Sigmoid colon (tissue), 4 donors: ENCODE data around the gene RILPL2.
A peak's percentile ranks its signal among the peaks of the same experiment; 100 is the strongest.

Experiments used
- CTCF ChIP-seq, 4 experiments: fragments of 450-650 bp in 3 of 4; fragments of 200-600 bp in 1 of 4; IDR thresholded peaks; one replicate each; pipeline ENCODE4 v1.5.1; 2016 to 2019; ENCODE audit warnings: antibody characterized with exemption in 4 of 4, mild to moderate bottlenecking in 3 of 4, moderate library complexity in 2 of 4
- EP300 ChIP-seq, 4 donors: sonication (generic); formaldehyde crosslinking; IDR thresholded peaks; one replicate each; pipeline ENCODE4 v1.6.1; 2017; ENCODE audit warnings: antibody characterized with exemption in 4 of 4
- POLR2A ChIP-seq, 2 donors: fragments of 450-650 bp; IDR thresholded peaks; one replicate each; pipeline ENCODE4 v1.6.1; 2016; ENCODE audit warnings: antibody characterized with exemption in 2 of 2, mild to moderate bottlenecking in 2 of 2, moderate library complexity in 2 of 2

DNA sequence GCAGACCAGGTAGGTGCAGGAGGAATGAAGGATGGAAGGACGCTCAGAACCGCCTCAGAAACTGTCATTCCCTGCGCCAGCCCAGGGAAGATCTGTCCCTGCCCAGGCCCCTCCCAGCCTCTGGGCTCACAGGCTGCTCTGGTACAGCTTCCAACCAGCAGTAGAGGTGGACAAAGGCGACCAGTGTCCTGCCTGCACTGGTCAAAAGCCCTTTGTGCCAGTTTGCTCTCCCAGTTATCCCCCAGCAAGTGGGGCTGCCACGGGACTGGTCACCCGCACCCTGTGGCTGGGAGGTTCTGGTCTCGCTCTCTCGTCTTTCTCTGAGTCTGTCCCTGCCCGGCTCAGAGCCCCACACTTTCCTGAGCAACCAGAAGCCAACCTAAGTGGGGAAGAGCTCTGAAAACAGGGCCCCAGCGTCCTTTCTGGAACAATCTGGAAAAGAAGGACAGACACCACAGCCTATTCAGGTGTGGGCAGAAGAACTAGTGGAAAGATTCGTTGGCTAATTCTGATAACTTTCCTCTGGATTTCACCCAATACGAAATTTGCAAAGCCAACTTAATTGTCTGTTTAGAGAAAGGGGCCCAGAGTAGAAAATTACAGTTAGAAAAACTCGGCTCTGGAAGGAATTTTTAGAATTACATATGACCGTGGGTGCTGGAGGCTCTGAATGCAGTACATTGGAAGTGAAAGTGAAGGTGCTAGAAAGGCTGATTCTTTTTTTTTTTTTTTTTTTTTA is 43.1 kb upstream of the RILPL2 start:
- no peak for TF ChIP-seq CTCF (IDR thresholded peaks at IDR 0.05)
- peak in 1 of 2 donors; percentile 9 for TF ChIP-seq POLR2A (IDR thresholded peaks at IDR 0.05)
- no peak for TF ChIP-seq EP300 (IDR thresholded peaks at IDR 0.05)
